Measurements from ENCODE around the gene CASZ1. TPM values are rescaled to one million over a fixed set of nuclear protein-coding genes. Genes with fewer than 3 reads are reported as not detected.

Gene CASZ1
- total RNA-seq (2021): 15.2 and 18.9 TPM in 2 replicates
- percentile 43 among the genes with signal in this experiment for Bru-seq, nascent RNA
- percentile 44 among the genes with signal in this experiment for BruChase-seq, experiment 1, labeled RNA remaining after a 2-hour chase
- BruChase-seq, experiment 2, labeled RNA remaining after a 6-hour chase: percentile 46 among the genes with signal in this experiment
- long read RNA-seq, partial matches to known transcripts: 1 of 2 reads
- long read RNA-seq, other reads (novel, unspliced or antisense): 0 of 2 reads

- Histone ChIP-seq H3K4me1 (replicated peaks; ENCODE audit: insufficient read depth) (peaks cover 17% of the 10 kb centered on the region), H3K4me3 (peak within 1 kb of the TSS; percentile 78), H4K20me1 (ENCODE audit: insufficient read depth) (no peaks in the 10 kb centered on the region), H3K9me3 (ENCODE audit: insufficient read depth, low read depth) (no peaks in the 10 kb centered on the region), H3K4me2 (peak within 1 kb of the TSS; percentile 97), H3K9me2 (ENCODE audit: insufficient read depth) (no peaks in the 10 kb centered on the region), H3K79me2 (ENCODE audit: low read depth) (no peaks in the 10 kb centered on the region), H3F3A (ENCODE audit: insufficient read depth, low read depth) (peaks cover 5% of the 10 kb centered on the region; the same call in 1 of the 2 replicates), H2AFZ (peak within 1 kb of the TSS; percentile 66; the same call in 1 of the 2 replicates), H3K36me3 (ENCODE audit: low read depth) (no peaks in the 10 kb centered on the region), H3K27me3 (ENCODE audit: insufficient read depth, low read depth) (no peaks in the 10 kb centered on the region), H3K27ac (no peak within 1 kb of the TSS)
- intact Hi-C loops (cut with micrococcal nuclease; ENCODE audit: unreplicated experiment): loop anchor here (1.0 to 5.0 kb wide), 3 partner anchors 36 to 117 kb away; no protein-coding TSS in a partner anchor
- no peak for TF ChIP-seq CTCF (conservative IDR thresholded peaks at IDR 0.05)
- no peak for TF ChIP-seq EZH2 (IDR thresholded peaks at IDR 0.05; ENCODE audit: low read depth)
- POLR2A ChIA-PET (ENCODE audit: unreplicated experiment): no interaction called here
- no TSS peak for BruUV-seq (replicated peaks)
- peak; percentile 67 to 89 for DNase-seq
- CTCF ChIA-PET: interaction anchor here (0.6 to 0.7 kb wide), 2 partner anchors 35 to 277 kb away, joined by 3 to 15 read pairs; no protein-coding TSS in a partner anchor
Measured at GRCh38 chr1:10796029-10796944, at the start of gene CASZ1. Gene CASZ1, minus strand, starts transcription at chr1:10796646. Its CDS starts 102,757 bp downstream, at chr1:10693889.

GRCh38 chr1:10843697-10844096 lies 47.3 kb upstream of the CASZ1 start:
- no peaks in the 10 kb centered on the region for H3K36me3 ChIP-seq (ENCODE audit: low read depth)
- no peaks in the 10 kb centered on the region for H3K9me3 ChIP-seq (ENCODE audit: insufficient read depth, low read depth)
- H3K4me3 ChIP-seq: no peak overlapping the region
- no peaks in the 10 kb centered on the region for H3K79me2 ChIP-seq (ENCODE audit: low read depth)
- H3K27ac ChIP-seq: no peak overlapping the region
- intact Hi-C loops (cut with micrococcal nuclease; ENCODE audit: unreplicated experiment): no loop called here
- no peak overlapping the region for H2AFZ ChIP-seq
- no peaks in the 10 kb centered on the region for H3K27me3 ChIP-seq (ENCODE audit: insufficient read depth, low read depth)
- ChIA-PET CTCF (no interaction called here), POLR2A (ENCODE audit: unreplicated experiment) (no interaction called here)
- no peak for DNase-seq
- no TSS peak for BruUV-seq (replicated peaks)
- no peaks in the 10 kb centered on the region for H3K9me2 ChIP-seq (ENCODE audit: insufficient read depth)
- no peaks in the 10 kb centered on the region for H4K20me1 ChIP-seq (ENCODE audit: insufficient read depth)
- no peaks in the 10 kb centered on the region for H3K4me1 ChIP-seq (replicated peaks; ENCODE audit: insufficient read depth)
- H3F3A ChIP-seq (ENCODE audit: insufficient read depth, low read depth): no peaks in the 10 kb centered on the region
- no peak overlapping the region for H3K4me2 ChIP-seq
- TF ChIP-seq CTCF (conservative IDR thresholded peaks at IDR 0.05) (no peak), EZH2 (IDR thresholded peaks at IDR 0.05; ENCODE audit: low read depth) (no peak)

GRCh38 chr1:10841118-10841517 lies 44.7 kb upstream of the CASZ1 start:
- H3K4me3 ChIP-seq: no peak overlapping the region
- H3K36me3 ChIP-seq (ENCODE audit: low read depth): no peaks in the 10 kb centered on the region
- CTCF ChIA-PET: no interaction called here

More at GRCh38 chr1:10841118-10841517, 44.7 kb upstream of the CASZ1 start:
- Histone ChIP-seq H3K9me3 (ENCODE audit: insufficient read depth, low read depth) (no peaks in the 10 kb centered on the region), H3K27me3 (ENCODE audit: insufficient read depth, low read depth) (no peaks in the 10 kb centered on the region), H3K4me1 (replicated peaks; ENCODE audit: insufficient read depth) (no peaks in the 10 kb centered on the region), H3K9me2 (ENCODE audit: insufficient read depth) (no peaks in the 10 kb centered on the region), H4K20me1 (ENCODE audit: insufficient read depth) (no peaks in the 10 kb centered on the region), H3K27ac (no peak overlapping the region), H3K4me2 (no peak overlapping the region), H3K79me2 (ENCODE audit: low read depth) (no peaks in the 10 kb centered on the region), H2AFZ (no peak overlapping the region), H3F3A (ENCODE audit: insufficient read depth, low read depth) (peaks cover 4% of the 10 kb centered on the region; the same call in 1 of the 2 replicates)
- TF ChIP-seq CTCF (conservative IDR thresholded peaks at IDR 0.05) (no peak), EZH2 (IDR thresholded peaks at IDR 0.05; ENCODE audit: low read depth) (no peak)
- intact Hi-C loops (cut with micrococcal nuclease; ENCODE audit: unreplicated experiment): no loop called here
- POLR2A ChIA-PET (ENCODE audit: unreplicated experiment): interaction anchor here (0.6 kb wide), 1 partner anchor 83 kb away, joined by 5 read pairs; no protein-coding TSS in a partner anchor
- BruUV-seq (replicated peaks): no TSS peak
- no peak for DNase-seq

Data from PC-9 (cell line).